Stomach (tissue), 4 donors: ENCODE measurements around the gene CDH23.

Experiments used
- POLR2A ChIP-seq, 4 donors: fragments of 450-650 bp; IDR thresholded peaks; one replicate each; pipeline ENCODE4 v1.6.1; 2016; ENCODE audit warnings: antibody characterized with exemption in 4 of 4, control low read depth in 2 of 4, mild to moderate bottlenecking in 1 of 4, moderate library complexity in 1 of 4
- TF ChIP-seq, protein P1 (sequence below), 7 experiments: fragments of 450-650 bp in 4 of 7; fragments of 200-600 bp in 3 of 7; sonication (generic) in 3 of 7; IDR thresholded peaks; one replicate each; pipeline ENCODE4 v1.5.1; 2016 to 2019; ENCODE audit warnings: antibody characterized with exemption in 7 of 7, control low read depth in 2 of 7, mild to moderate bottlenecking in 1 of 7

DNA sequence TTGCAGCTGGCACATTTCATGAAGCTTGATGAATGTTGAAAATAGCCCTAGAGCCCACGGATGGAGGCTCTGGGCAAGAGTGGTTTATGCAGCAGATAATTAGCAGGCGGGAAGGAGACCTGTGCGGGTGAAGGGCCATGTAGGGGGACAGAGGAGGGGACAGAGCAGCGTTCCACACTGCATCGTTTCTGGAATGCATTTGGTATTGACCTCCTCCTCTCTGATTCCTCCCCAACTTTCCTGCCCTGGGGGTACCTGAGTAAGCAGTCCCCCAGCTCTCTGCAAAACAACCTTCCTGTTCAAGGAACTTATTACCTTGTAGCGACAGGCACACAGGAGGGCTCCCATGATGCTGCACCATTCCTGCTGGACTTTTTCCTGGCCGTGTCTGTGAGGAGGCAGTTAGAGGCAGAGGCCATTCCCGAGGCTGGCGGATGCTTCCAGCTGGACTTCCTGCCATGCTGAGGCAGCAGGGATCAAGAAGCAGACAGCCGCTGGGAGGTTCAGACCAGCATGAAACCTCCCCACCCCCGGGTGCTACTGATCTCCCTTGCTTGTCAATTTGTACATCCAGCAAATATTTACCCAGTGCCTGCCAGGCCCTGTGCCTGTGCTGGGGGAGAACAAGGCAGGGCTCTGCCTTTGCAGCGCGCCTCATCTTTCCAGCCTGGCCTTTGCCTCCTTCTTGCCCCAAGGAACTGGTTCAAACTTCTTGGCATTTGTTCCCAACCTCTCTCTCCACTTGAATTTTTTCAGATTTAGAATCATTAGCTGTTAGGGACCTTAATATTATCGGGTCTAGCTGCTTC is 48.9 kb upstream of the CDH23 start:
- no peak for TF ChIP-seq POLR2A (IDR thresholded peaks at IDR 0.05)
- TF ChIP-seq, protein P1, sequence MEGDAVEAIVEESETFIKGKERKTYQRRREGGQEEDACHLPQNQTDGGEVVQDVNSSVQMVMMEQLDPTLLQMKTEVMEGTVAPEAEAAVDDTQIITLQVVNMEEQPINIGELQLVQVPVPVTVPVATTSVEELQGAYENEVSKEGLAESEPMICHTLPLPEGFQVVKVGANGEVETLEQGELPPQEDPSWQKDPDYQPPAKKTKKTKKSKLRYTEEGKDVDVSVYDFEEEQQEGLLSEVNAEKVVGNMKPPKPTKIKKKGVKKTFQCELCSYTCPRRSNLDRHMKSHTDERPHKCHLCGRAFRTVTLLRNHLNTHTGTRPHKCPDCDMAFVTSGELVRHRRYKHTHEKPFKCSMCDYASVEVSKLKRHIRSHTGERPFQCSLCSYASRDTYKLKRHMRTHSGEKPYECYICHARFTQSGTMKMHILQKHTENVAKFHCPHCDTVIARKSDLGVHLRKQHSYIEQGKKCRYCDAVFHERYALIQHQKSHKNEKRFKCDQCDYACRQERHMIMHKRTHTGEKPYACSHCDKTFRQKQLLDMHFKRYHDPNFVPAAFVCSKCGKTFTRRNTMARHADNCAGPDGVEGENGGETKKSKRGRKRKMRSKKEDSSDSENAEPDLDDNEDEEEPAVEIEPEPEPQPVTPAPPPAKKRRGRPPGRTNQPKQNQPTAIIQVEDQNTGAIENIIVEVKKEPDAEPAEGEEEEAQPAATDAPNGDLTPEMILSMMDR (IDR thresholded peaks at IDR 0.05), result no peak
